ENCODE results near the gene TIMM9.

The TIMM9 gene, protein sequence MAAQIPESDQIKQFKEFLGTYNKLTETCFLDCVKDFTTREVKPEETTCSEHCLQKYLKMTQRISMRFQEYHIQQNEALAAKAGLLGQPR

DNA sequence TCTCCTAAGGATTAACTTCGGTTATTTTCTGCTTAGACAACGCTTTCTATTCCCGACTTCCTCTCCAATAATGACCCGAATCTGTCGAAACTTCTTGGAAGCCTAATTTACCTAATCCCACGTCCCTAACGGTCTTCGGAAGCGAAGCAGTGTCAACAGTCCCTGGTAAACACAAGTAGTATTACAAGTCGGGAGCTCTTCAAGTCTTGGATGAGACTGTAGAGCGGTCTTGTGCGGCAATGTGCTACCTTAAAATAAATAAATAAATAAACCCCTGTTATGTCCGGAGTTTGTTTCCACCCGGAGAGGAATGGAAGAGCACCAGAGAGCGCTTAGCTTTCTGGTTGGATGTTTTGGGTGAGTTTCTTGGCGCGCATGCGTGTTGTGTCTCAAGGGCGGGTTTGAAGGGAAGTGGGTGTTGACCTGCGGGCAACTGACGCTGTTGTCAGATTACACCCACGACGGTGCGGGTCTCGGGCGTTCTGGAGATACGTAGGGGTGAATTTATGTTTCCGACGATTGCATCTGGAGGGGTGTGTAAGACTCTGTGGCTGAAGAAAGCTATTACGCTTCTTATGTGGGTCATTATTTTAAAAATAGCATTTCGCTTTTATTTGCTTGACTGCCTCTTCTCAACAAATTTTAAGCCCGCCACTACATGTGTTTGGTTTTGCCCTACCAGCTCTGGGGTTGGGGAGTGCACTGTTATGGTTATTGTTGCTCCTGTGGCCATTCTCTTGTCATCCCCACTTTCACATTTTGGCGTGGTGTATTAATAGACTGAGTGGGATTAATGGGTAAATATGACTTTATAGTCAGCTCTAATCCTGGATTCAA lies at the start of gene TIMM9, which contains the start of gene KIAA0586:
TSS of gene TIMM9 (minus strand) at position 251 of the 837 bp plus-strand sequence. CDS start 15,586 bp downstream, outside the sequence.
TSS of gene KIAA0586 (plus strand) at position 439 of the 837 bp plus-strand sequence. CDS start 546 bp downstream, outside the sequence.
- in situ Hi-C loops (cut with HindIII; ENCODE audit: low pct_unique_long_range_greater_than_20kb, low sequenced_read_pairs) = no loop called here
- TF ChIP-seq JUND (IDR thresholded peaks at IDR 0.05; ENCODE audit: low read depth) = no peak
- DNase-seq (ENCODE audit: low read depth in 1 of 2, low spot score in 1 of 2) = peak; percentile 77 to 100

DNA sequence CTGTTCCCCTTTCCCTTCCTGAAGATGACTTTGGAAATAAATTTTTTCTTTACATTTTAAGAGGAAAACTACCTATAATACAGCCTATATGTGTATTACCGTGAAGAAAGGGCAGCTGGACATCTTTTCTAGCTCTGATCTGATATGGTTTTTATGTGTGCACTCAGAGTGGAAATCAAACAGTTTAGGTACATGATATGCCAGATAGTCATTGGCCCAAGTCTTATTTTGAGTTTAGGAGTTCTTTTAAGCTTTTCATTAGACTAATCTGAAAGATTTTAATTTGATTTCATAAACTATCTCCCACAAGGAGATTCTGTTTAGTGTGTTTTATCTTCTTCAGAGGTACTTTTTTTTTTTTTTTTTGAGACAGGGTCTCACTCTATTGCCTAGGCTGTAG lies 49.0 kb upstream of the TIMM9 start:
- in situ Hi-C loops (cut with HindIII; ENCODE audit: low pct_unique_long_range_greater_than_20kb, low sequenced_read_pairs) = no loop called here
- TF ChIP-seq JUND (IDR thresholded peaks at IDR 0.05; ENCODE audit: low read depth) = no peak
- no peak for DNase-seq (ENCODE audit: low read depth in 1 of 2, low spot score in 1 of 2)

GRCh38 chr14:58469309-58469708 lies 42.0 kb upstream of the TIMM9 start:
- in situ Hi-C loops (cut with HindIII; ENCODE audit: low pct_unique_long_range_greater_than_20kb, low sequenced_read_pairs) = no loop called here
- no peak for DNase-seq (ENCODE audit: low read depth in 1 of 2, low spot score in 1 of 2)
- TF ChIP-seq JUND (IDR thresholded peaks at IDR 0.05; ENCODE audit: low read depth) = no peak

DNA sequence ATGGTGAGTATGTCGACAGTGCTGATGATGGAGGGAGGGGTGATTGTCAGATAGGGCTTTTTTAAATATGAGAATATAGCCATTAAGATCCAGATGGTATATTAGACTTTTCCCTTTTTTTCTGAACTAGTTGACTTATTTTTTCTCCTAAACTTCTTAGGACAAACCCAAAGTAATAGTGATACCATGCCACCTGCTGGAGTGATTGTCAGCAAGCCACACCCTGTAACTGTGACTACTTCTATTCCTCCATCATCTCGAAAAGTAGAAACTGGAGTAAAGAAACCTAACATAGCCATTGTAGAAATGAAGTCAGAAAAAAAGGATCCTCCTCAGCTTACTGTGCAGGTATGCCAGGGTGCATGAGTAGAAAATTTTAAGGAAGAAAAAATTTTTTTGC lies 40.2 kb upstream of the TIMM9 start:
- no peak for DNase-seq (ENCODE audit: low read depth in 1 of 2, low spot score in 1 of 2)
- TF ChIP-seq JUND (IDR thresholded peaks at IDR 0.05; ENCODE audit: low read depth) = no peak
- in situ Hi-C loops (cut with HindIII; ENCODE audit: low pct_unique_long_range_greater_than_20kb, low sequenced_read_pairs) = no loop called here

- TF ChIP-seq JUND (IDR thresholded peaks at IDR 0.05; ENCODE audit: low read depth) = no peak
- in situ Hi-C loops (cut with HindIII; ENCODE audit: low pct_unique_long_range_greater_than_20kb, low sequenced_read_pairs) = no loop called here
- no peak for DNase-seq (ENCODE audit: low read depth in 1 of 2, low spot score in 1 of 2)
These were observed 39.1 kb upstream of the TIMM9 start for GRCh38 chr14:58466459-58466858.

DNA sequence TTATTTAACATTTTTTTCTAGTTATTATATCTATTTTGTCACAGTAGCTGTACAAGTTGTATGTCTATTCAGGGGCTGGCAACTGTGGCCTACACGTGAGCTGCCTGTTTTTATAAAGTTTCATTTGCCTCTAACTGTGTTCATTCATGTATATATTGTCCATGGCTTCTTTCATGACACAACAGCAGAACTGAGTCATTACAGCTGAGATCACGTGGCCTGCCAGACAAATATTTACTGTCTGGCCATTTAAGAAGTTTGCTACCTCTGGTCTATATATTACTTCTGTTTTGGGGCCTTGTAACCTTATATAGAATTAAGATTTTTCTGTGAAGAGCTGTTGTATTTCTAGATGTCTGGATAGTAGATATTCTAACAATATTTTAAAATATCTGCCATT lies 38.1 kb upstream of the TIMM9 start:
- TF ChIP-seq JUND (IDR thresholded peaks at IDR 0.05; ENCODE audit: low read depth) = no peak
- in situ Hi-C loops (cut with HindIII; ENCODE audit: low pct_unique_long_range_greater_than_20kb, low sequenced_read_pairs) = no loop called here
- peak in 1 of 2 experiments; percentile 58 for DNase-seq (ENCODE audit: low read depth in 1 of 2, low spot score in 1 of 2)

DNA sequence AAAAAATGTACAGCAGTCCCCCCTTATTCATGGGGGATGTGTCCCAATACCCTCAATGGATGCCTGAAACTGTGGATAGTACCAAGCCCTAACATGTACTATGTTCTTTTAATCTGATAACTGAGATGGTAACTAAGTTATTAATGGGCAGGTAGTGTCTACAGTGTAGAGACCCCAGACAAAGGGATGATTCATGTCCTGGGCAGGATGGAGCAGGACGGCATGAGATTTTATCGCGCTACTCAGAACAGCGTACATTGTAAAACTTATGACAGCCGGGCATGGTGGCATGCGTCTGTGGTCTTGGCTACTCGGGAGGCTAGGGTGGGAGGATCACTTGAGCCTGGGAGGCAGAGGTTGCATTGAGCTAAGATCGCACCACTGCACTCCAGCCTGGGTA lies 37.3 kb upstream of the TIMM9 start:
- DNase-seq (ENCODE audit: low read depth in 1 of 2, low spot score in 1 of 2) = no peak
- TF ChIP-seq JUND (IDR thresholded peaks at IDR 0.05; ENCODE audit: low read depth) = no peak
- in situ Hi-C loops (cut with HindIII; ENCODE audit: low pct_unique_long_range_greater_than_20kb, low sequenced_read_pairs) = no loop called here

DNA sequence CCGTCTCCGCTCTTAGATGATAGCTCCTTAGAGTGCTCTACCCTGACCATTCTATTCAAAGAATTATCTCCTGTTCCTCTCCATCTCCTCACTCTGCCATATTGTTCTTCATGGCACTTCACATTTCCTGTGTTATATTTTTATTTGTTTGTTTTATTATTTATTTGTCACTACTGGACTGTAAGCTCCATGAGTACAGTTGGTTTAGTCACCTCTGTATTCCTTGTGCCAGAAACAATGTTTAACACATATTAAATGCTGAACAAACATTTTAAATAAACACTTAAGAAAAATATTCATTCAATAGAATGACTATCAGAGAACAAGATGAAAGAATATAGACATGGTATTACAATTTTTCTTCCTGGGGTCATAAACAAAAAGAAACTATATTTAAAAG lies 35.8 kb upstream of the TIMM9 start:
- no peak for DNase-seq (ENCODE audit: low read depth in 1 of 2, low spot score in 1 of 2)
- in situ Hi-C loops (cut with HindIII; ENCODE audit: low pct_unique_long_range_greater_than_20kb, low sequenced_read_pairs) = no loop called here
- TF ChIP-seq JUND (IDR thresholded peaks at IDR 0.05; ENCODE audit: low read depth) = no peak

- TF ChIP-seq JUND (IDR thresholded peaks at IDR 0.05; ENCODE audit: low read depth) = no peak
- no peak for DNase-seq (ENCODE audit: low read depth in 1 of 2, low spot score in 1 of 2)
- in situ Hi-C loops (cut with HindIII; ENCODE audit: low pct_unique_long_range_greater_than_20kb, low sequenced_read_pairs) = no loop called here
These were observed 33.4 kb upstream of the TIMM9 start for GRCh38 chr14:58460772-58461171.

DNA sequence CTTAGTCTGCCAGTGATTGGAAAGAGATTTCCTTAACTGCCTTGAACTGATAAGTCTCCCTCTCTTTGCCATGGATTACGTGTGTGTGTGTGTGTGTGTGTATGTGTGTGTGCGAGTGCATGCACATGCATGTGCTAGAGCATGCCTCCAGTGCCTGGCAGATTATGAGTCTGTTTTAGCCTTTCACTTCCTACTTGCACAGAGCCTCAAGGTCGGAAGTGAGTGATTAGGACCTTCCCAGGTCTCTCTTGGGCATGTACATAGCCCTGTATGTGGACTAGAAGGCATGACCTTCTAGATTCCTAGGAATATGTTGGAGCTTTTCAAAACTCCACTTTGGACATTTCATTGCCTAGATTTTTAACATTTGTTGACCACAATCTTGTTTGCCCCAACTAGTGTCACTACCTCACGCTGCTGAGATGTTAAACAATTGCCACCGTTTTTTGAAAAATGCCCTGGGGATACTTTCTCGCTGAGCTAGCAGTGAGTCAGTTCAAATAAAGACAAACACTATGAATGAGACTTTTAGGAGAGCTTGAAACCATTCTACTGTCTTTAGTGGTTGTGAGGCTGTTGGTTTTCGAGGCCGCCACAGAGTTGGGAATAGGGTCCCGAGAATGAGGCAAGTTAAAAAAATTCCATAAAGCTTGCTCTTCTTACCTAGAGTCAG lies 28.4 kb upstream of the TIMM9 start:
- TF ChIP-seq JUND (IDR thresholded peaks at IDR 0.05; ENCODE audit: low read depth) = no peak; the same call in 1 of the 2 replicates

GRCh38 chr14:58444627-58445026 lies 17.3 kb upstream of the TIMM9 start:
- DNase-seq (ENCODE audit: low read depth in 1 of 2, low spot score in 1 of 2) = no peak
- TF ChIP-seq JUND (IDR thresholded peaks at IDR 0.05; ENCODE audit: low read depth) = no peak

More for the DNA sequence above, 28.4 kb upstream of the TIMM9 start:
- peak; percentile 13 to 74 for DNase-seq (ENCODE audit: low read depth in 1 of 2, low spot score in 1 of 2)
- in situ Hi-C loops (cut with HindIII; ENCODE audit: low pct_unique_long_range_greater_than_20kb, low sequenced_read_pairs) = no loop called here

DNA sequence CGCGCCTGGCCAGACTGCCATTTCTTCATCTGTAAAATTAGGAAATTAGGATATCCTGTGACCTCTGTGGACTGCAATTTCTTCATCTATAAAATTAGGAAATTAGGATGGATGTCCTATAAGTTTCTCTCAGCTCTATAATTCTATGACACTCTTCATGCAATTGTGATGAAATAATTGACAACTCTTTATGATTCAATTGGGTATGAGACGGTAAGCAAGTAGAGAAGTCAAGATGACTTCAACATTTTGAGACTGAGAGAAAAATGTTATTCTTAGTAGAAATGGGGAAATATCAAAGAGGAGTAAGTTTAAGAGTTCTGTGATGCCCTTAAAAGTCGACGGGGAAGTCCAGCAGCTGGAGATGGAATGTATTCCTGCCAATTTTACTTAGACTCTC lies 12.1 kb upstream of the TIMM9 start:
- TF ChIP-seq JUND (IDR thresholded peaks at IDR 0.05; ENCODE audit: low read depth) = no peak
- no peak for DNase-seq (ENCODE audit: low read depth in 1 of 2, low spot score in 1 of 2)
- in situ Hi-C loops (cut with HindIII; ENCODE audit: low pct_unique_long_range_greater_than_20kb, low sequenced_read_pairs) = no loop called here

More at GRCh38 chr14:58444627-58445026, 17.3 kb upstream of the TIMM9 start:
- in situ Hi-C loops (cut with HindIII; ENCODE audit: low pct_unique_long_range_greater_than_20kb, low sequenced_read_pairs) = no loop called here

GRCh38 chr14:58430156-58430555 lies 2.8 kb upstream of the TIMM9 start:
- in situ Hi-C loops (cut with HindIII; ENCODE audit: low pct_unique_long_range_greater_than_20kb, low sequenced_read_pairs) = no loop called here
- no peak for DNase-seq (ENCODE audit: low read depth in 1 of 2, low spot score in 1 of 2)
- no peak for TF ChIP-seq JUND (IDR thresholded peaks at IDR 0.05; ENCODE audit: low read depth)

Data from T47D (cell line).